H9 (cell line): ENCODE results near the gene C1orf226. TPM values are rescaled to one million over a fixed set of nuclear protein-coding genes. Genes with fewer than 3 reads are reported as not detected.

Experiments used
- DNase-seq: peaks from one replicate; pipeline ENCODE4 v3.0.0-alpha.2; 2017
- H2AFZ ChIP-seq: one replicate; pipeline ENCODE4 v1.6.1; 2013; ENCODE audit warnings: mild to moderate bottlenecking, low read length, control low read depth, moderate library complexity
- H2AK5ac ChIP-seq: 2 replicates; pipeline ENCODE4 v1.6.1; 2013; ENCODE audit warnings: low read length, control low read depth, mixed read lengths; ENCODE audit not compliant: insufficient read length
- H2BK120ac ChIP-seq: one replicate; pipeline ENCODE4 v1.6.1; 2013; ENCODE audit warnings: low read depth, mild to moderate bottlenecking, low read length, control low read depth, inconsistent platforms; ENCODE audit not compliant: poor library complexity, severe bottlenecking
- H2BK12ac ChIP-seq: 2 replicates; pipeline ENCODE4 v1.6.1; 2013; ENCODE audit warnings: low read length, control low read depth, mixed read lengths, low read depth; ENCODE audit not compliant: insufficient read length
- H2BK15ac ChIP-seq: 2 replicates; pipeline ENCODE4 v1.6.1; 2013; ENCODE audit warnings: low read depth, low read length, control low read depth
- H2BK20ac ChIP-seq: one replicate; pipeline ENCODE4 v1.6.1; 2013; ENCODE audit warnings: low read depth, mild to moderate bottlenecking, low read length, control low read depth, inconsistent platforms; ENCODE audit not compliant: poor library complexity, severe bottlenecking
- H2BK5ac ChIP-seq: 2 replicates; pipeline ENCODE4 v1.6.1; 2013; ENCODE audit warnings: low read length, control low read depth, mixed read lengths; ENCODE audit not compliant: insufficient read length
- H3K14ac ChIP-seq: 2 replicates; pipeline ENCODE4 v1.6.1; 2013; ENCODE audit warnings: low read length, control low read depth; ENCODE audit not compliant: insufficient read depth
- H3K18ac ChIP-seq: 2 replicates; pipeline ENCODE4 v1.6.1; 2013; ENCODE audit warnings: low read depth, mild to moderate bottlenecking, mixed read lengths, low read length, control low read depth; ENCODE audit not compliant: insufficient read length
- H3K23ac ChIP-seq: 2 replicates; pipeline ENCODE4 v1.6.1; 2013; ENCODE audit warnings: low read length, control low read depth, mixed read lengths, low read depth; ENCODE audit not compliant: insufficient read length
- H3K23me2 ChIP-seq: 2 replicates; pipeline ENCODE4 v1.6.1; 2013; ENCODE audit warnings: low read depth, mild to moderate bottlenecking, mixed read lengths, low read length, control low read depth; ENCODE audit not compliant: insufficient read length, poor library complexity, severe bottlenecking
- H3K27ac ChIP-seq: 2 replicates; pipeline ENCODE4 v1.5.1; 2013; ENCODE audit warnings: low read length, control low read depth, mixed read lengths, low read depth; ENCODE audit not compliant: insufficient read length
- H3K27me3 ChIP-seq: 2 replicates; pipeline ENCODE4 v1.6.1; 2013; ENCODE audit warnings: low read length, control low read depth, inconsistent platforms; ENCODE audit not compliant: insufficient read depth
- H3K4ac ChIP-seq: 2 replicates; pipeline ENCODE4 v1.6.1; 2013; ENCODE audit warnings: low read depth, mild to moderate bottlenecking, control low read depth, inconsistent platforms, low read length, moderate library complexity
- H3K4me1 ChIP-seq: 2 replicates; pipeline ENCODE4 v1.6.1; 2013; ENCODE audit warnings: low read length, control low read depth, inconsistent platforms; ENCODE audit not compliant: insufficient read depth
- H3K4me2 ChIP-seq: 2 replicates; pipeline ENCODE4 v1.6.1; 2013; ENCODE audit warnings: low read length, control low read depth, mixed read lengths; ENCODE audit not compliant: insufficient read length, insufficient read depth
- H3K56ac ChIP-seq: 2 replicates; pipeline ENCODE4 v1.6.1; 2013; ENCODE audit warnings: low read depth, mild to moderate bottlenecking, mixed read lengths, low read length, control low read depth; ENCODE audit not compliant: insufficient read length
- H3K79me1 ChIP-seq: 2 replicates; pipeline ENCODE4 v1.6.1; 2013; ENCODE audit warnings: low read depth, mild to moderate bottlenecking, moderate library complexity, low read length, control low read depth, inconsistent platforms; ENCODE audit not compliant: insufficient read depth, poor library complexity, severe bottlenecking
- H3K79me2 ChIP-seq: 2 replicates; pipeline ENCODE4 v1.6.1; 2013; ENCODE audit warnings: low read length, control low read depth, inconsistent platforms; ENCODE audit not compliant: insufficient read depth
- H3K9ac ChIP-seq: 2 replicates; pipeline ENCODE4 v1.6.1; 2013; ENCODE audit warnings: low read length, control low read depth, mixed read lengths; ENCODE audit not compliant: insufficient read length; ENCODE audit errors: extremely low read depth
- H3K9me3 ChIP-seq: one replicate; pipeline ENCODE4 v1.6.1; 2013; ENCODE audit warnings: low read depth, low read length, inconsistent platforms; ENCODE audit not compliant: control insufficient read depth
- H3T11ph ChIP-seq: one replicate; pipeline ENCODE4 v1.6.1; 2013; ENCODE audit warnings: mild to moderate bottlenecking, low read length, control low read depth, inconsistent platforms
- H4K20me1 ChIP-seq: one replicate; pipeline ENCODE4 v1.6.1; 2013; ENCODE audit not compliant: control insufficient read depth, insufficient read length, insufficient read depth
- H4K5ac ChIP-seq: 2 replicates; pipeline ENCODE4 v1.6.1; 2013; ENCODE audit warnings: low read depth, mild to moderate bottlenecking, mixed read lengths, low read length, control low read depth; ENCODE audit not compliant: insufficient read length
- H4K8ac ChIP-seq: replicated peaks from 2 replicates; pipeline ENCODE4 v1.6.1; 2013; ENCODE audit warnings: low read length, control low read depth, mixed read lengths, low read depth; ENCODE audit not compliant: insufficient read length
- H4K91ac ChIP-seq: 2 replicates; pipeline ENCODE4 v1.6.1; 2013; ENCODE audit warnings: low read depth, mild to moderate bottlenecking, moderate library complexity, mixed read lengths, low read length, control low read depth; ENCODE audit not compliant: insufficient read length
- H3K27ac Mint-ChIP-seq, 3 experiments: 2 replicates in 2 of 3; 3 replicates in 1 of 3; pipeline ENCODE4 v1.8.0; 2020 to 2021; ENCODE audit warnings: mixed read lengths in 3 of 3, mild to moderate bottlenecking in 1 of 3, moderate library complexity in 1 of 3
- H3K27me3 Mint-ChIP-seq: 2 replicates; pipeline ENCODE4 v1.8.0; 2021; ENCODE audit warnings: low read depth, mild to moderate bottlenecking, moderate library complexity, mixed read lengths
- H3K36me3 Mint-ChIP-seq, 3 experiments: 2 replicates in 2 of 3; 3 replicates in 1 of 3; pipeline ENCODE4 v1.8.0; 2020 to 2021; ENCODE audit warnings: low read depth in 3 of 3, mixed read lengths in 3 of 3; ENCODE audit not compliant: insufficient read depth in 1 of 3
- H3K4me1 Mint-ChIP-seq, 2 experiments: 2 replicates each; pipeline ENCODE4 v1.8.0; 2020; ENCODE audit warnings: mixed read lengths in 2 of 2
- H3K4me3 Mint-ChIP-seq, 2 experiments: 2 replicates in 1 of 2; 3 replicates in 1 of 2; pipeline ENCODE4 v1.8.0; 2020 to 2021; ENCODE audit warnings: mild to moderate bottlenecking in 2 of 2, mixed read lengths in 2 of 2, moderate library complexity in 1 of 2
- H3K9me3 Mint-ChIP-seq, 2 experiments: 2 replicates in 1 of 2; 3 replicates in 1 of 2; pipeline ENCODE4 v1.8.0; 2020; ENCODE audit warnings: mild to moderate bottlenecking in 2 of 2, mixed read lengths in 2 of 2, moderate library complexity in 1 of 2
- WGBS: extraction: QIAGEN DNeasy Blood & Tissue Kit; methylation state at CpG from one replicate; pipeline ENCODE4 v1.1.7; 2013; ENCODE audit warnings: missing lambda C conversion rate, low lambda C conversion rate, mixed read lengths; ENCODE audit not compliant: insufficient read length; ENCODE audit errors: extremely low coverage; 5-methylcytosine and 5-hydroxymethylcytosine counted together
- total RNA-seq: library from RNA; stranded (reverse); gene quantifications from 2 replicates; pipeline ENCODE4 v1.2.1, GENCODE V29; 2021
- TF ChIP-seq, protein P1 (sequence below): fragments of 200-600 bp; sonication (generic); conservative IDR thresholded peaks from 3 replicates; pipeline ENCODE4 v1.8.0; 2021; ENCODE audit warnings: antibody characterized with exemption, mild to moderate bottlenecking

Gene C1orf226
- total RNA-seq, 1 experiment from 2014 or later, result 11.5 TPM

DNA sequence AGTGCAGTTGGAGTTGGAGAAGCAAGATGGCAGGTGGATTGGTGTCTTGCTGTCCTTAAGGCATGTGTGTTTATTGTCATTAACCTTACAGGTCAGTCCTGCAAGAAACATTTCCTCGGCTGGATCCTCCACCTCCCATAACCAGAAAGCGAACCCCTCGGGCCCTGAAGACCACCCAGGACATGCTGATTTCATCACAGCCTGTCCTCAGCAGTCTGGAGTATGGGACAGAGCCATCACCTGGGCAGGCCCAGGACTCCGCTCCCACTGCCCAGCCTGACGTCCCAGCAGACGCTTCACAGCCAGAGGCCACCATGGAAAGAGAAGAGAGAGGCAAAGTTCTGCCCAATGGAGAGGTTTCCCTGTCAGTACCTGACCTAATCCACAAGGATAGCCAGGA lies 1.6 kb downstream of the C1orf226 start:
- Mint-ChIP-seq H3K27ac (no peak overlapping the region), H3K4me3 (no peak overlapping the region)

More for the DNA sequence above, 1.6 kb downstream of the C1orf226 start:
- Histone ChIP-seq H4K20me1 (no peaks in the 10 kb centered on the region), H3K27me3 (no peaks in the 10 kb centered on the region), H3K18ac (no peak overlapping the region), H2AK5ac (no peak overlapping the region), H4K8ac (no peak overlapping the region), H3K56ac (no peak overlapping the region), H3K23ac (no peak overlapping the region), H3K9me3 (no peaks in the 10 kb centered on the region), H3K4ac (no peak overlapping the region), H3K79me1 (no peaks in the 10 kb centered on the region), H3K23me2 (no peaks in the 10 kb centered on the region), H3K27ac (no peak overlapping the region), H4K5ac (no peak overlapping the region), H2BK12ac (no peak overlapping the region), H2BK20ac (no peak overlapping the region), H3K4me1 (no peaks in the 10 kb centered on the region), H3K14ac (no peak overlapping the region; the same call in 1 of the 2 replicates), H4K91ac (no peak overlapping the region), H2BK15ac (no peak overlapping the region), H3K79me2 (no peaks in the 10 kb centered on the region), H3T11ph (no peak overlapping the region), H2BK120ac (no peak overlapping the region), H2BK5ac (no peak overlapping the region), H3K4me2 (no peak overlapping the region), H2AFZ (no peak overlapping the region), H3K9ac (no peak overlapping the region)
- no peaks in the 10 kb centered on the region; the same call in 1 of the 2 replicates for H3K27me3 Mint-ChIP-seq
- TF ChIP-seq, protein P1, sequence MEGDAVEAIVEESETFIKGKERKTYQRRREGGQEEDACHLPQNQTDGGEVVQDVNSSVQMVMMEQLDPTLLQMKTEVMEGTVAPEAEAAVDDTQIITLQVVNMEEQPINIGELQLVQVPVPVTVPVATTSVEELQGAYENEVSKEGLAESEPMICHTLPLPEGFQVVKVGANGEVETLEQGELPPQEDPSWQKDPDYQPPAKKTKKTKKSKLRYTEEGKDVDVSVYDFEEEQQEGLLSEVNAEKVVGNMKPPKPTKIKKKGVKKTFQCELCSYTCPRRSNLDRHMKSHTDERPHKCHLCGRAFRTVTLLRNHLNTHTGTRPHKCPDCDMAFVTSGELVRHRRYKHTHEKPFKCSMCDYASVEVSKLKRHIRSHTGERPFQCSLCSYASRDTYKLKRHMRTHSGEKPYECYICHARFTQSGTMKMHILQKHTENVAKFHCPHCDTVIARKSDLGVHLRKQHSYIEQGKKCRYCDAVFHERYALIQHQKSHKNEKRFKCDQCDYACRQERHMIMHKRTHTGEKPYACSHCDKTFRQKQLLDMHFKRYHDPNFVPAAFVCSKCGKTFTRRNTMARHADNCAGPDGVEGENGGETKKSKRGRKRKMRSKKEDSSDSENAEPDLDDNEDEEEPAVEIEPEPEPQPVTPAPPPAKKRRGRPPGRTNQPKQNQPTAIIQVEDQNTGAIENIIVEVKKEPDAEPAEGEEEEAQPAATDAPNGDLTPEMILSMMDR, result no peak
- peaks cover 9 to 13% of the 10 kb centered on the region in 2 experiments for H3K4me1 Mint-ChIP-seq
- no CpG with 5 or more reads among the region's 6 CpGs for WGBS
- H3K9me3 Mint-ChIP-seq, result no peaks in the 10 kb centered on the region
- DNase-seq, result no peak
- peaks cover 8 to 23% (median 18%) of the 10 kb centered on the region in 3 experiments; a peak in 6 of 7 replicates for H3K36me3 Mint-ChIP-seq
